H9 (cell line): Measurements from ENCODE around the gene LEF1. TPM values are rescaled to one million over a fixed set of nuclear protein-coding genes. Genes with fewer than 3 reads are reported as not detected.

Source experiments
- DNase-seq: peaks from one replicate; pipeline ENCODE4 v3.0.0-alpha.2; 2017
- H2AFZ ChIP-seq: one replicate; pipeline ENCODE4 v1.6.1; 2013; ENCODE audit warnings: mild to moderate bottlenecking, low read length, control low read depth, moderate library complexity
- H2AK5ac ChIP-seq: 2 replicates; pipeline ENCODE4 v1.6.1; 2013; ENCODE audit warnings: low read length, control low read depth, mixed read lengths; ENCODE audit not compliant: insufficient read length
- H2BK120ac ChIP-seq: one replicate; pipeline ENCODE4 v1.6.1; 2013; ENCODE audit warnings: low read depth, mild to moderate bottlenecking, low read length, control low read depth, inconsistent platforms; ENCODE audit not compliant: poor library complexity, severe bottlenecking
- H2BK12ac ChIP-seq: 2 replicates; pipeline ENCODE4 v1.6.1; 2013; ENCODE audit warnings: low read length, control low read depth, mixed read lengths, low read depth; ENCODE audit not compliant: insufficient read length
- H2BK15ac ChIP-seq: 2 replicates; pipeline ENCODE4 v1.6.1; 2013; ENCODE audit warnings: low read depth, low read length, control low read depth
- H2BK20ac ChIP-seq: one replicate; pipeline ENCODE4 v1.6.1; 2013; ENCODE audit warnings: low read depth, mild to moderate bottlenecking, low read length, control low read depth, inconsistent platforms; ENCODE audit not compliant: poor library complexity, severe bottlenecking
- H2BK5ac ChIP-seq: 2 replicates; pipeline ENCODE4 v1.6.1; 2013; ENCODE audit warnings: low read length, control low read depth, mixed read lengths; ENCODE audit not compliant: insufficient read length
- H3K14ac ChIP-seq: 2 replicates; pipeline ENCODE4 v1.6.1; 2013; ENCODE audit warnings: low read length, control low read depth; ENCODE audit not compliant: insufficient read depth
- H3K18ac ChIP-seq: 2 replicates; pipeline ENCODE4 v1.6.1; 2013; ENCODE audit warnings: low read depth, mild to moderate bottlenecking, mixed read lengths, low read length, control low read depth; ENCODE audit not compliant: insufficient read length
- H3K23ac ChIP-seq: 2 replicates; pipeline ENCODE4 v1.6.1; 2013; ENCODE audit warnings: low read length, control low read depth, mixed read lengths, low read depth; ENCODE audit not compliant: insufficient read length
- H3K23me2 ChIP-seq: 2 replicates; pipeline ENCODE4 v1.6.1; 2013; ENCODE audit warnings: low read depth, mild to moderate bottlenecking, mixed read lengths, low read length, control low read depth; ENCODE audit not compliant: insufficient read length, poor library complexity, severe bottlenecking
- H3K27ac ChIP-seq: 2 replicates; pipeline ENCODE4 v1.5.1; 2013; ENCODE audit warnings: low read length, control low read depth, mixed read lengths, low read depth; ENCODE audit not compliant: insufficient read length
- H3K27me3 ChIP-seq: 2 replicates; pipeline ENCODE4 v1.6.1; 2013; ENCODE audit warnings: low read length, control low read depth, inconsistent platforms; ENCODE audit not compliant: insufficient read depth
- H3K4ac ChIP-seq: 2 replicates; pipeline ENCODE4 v1.6.1; 2013; ENCODE audit warnings: low read depth, mild to moderate bottlenecking, control low read depth, inconsistent platforms, low read length, moderate library complexity
- H3K4me1 ChIP-seq: 2 replicates; pipeline ENCODE4 v1.6.1; 2013; ENCODE audit warnings: low read length, control low read depth, inconsistent platforms; ENCODE audit not compliant: insufficient read depth
- H3K4me2 ChIP-seq: 2 replicates; pipeline ENCODE4 v1.6.1; 2013; ENCODE audit warnings: low read length, control low read depth, mixed read lengths; ENCODE audit not compliant: insufficient read length, insufficient read depth
- H3K56ac ChIP-seq: 2 replicates; pipeline ENCODE4 v1.6.1; 2013; ENCODE audit warnings: low read depth, mild to moderate bottlenecking, mixed read lengths, low read length, control low read depth; ENCODE audit not compliant: insufficient read length
- H3K79me1 ChIP-seq: 2 replicates; pipeline ENCODE4 v1.6.1; 2013; ENCODE audit warnings: low read depth, mild to moderate bottlenecking, moderate library complexity, low read length, control low read depth, inconsistent platforms; ENCODE audit not compliant: insufficient read depth, poor library complexity, severe bottlenecking
- H3K79me2 ChIP-seq: 2 replicates; pipeline ENCODE4 v1.6.1; 2013; ENCODE audit warnings: low read length, control low read depth, inconsistent platforms; ENCODE audit not compliant: insufficient read depth
- H3K9ac ChIP-seq: 2 replicates; pipeline ENCODE4 v1.6.1; 2013; ENCODE audit warnings: low read length, control low read depth, mixed read lengths; ENCODE audit not compliant: insufficient read length; ENCODE audit errors: extremely low read depth
- H3K9me3 ChIP-seq: one replicate; pipeline ENCODE4 v1.6.1; 2013; ENCODE audit warnings: low read depth, low read length, inconsistent platforms; ENCODE audit not compliant: control insufficient read depth
- H3T11ph ChIP-seq: one replicate; pipeline ENCODE4 v1.6.1; 2013; ENCODE audit warnings: mild to moderate bottlenecking, low read length, control low read depth, inconsistent platforms
- H4K20me1 ChIP-seq: one replicate; pipeline ENCODE4 v1.6.1; 2013; ENCODE audit not compliant: control insufficient read depth, insufficient read length, insufficient read depth
- H4K5ac ChIP-seq: 2 replicates; pipeline ENCODE4 v1.6.1; 2013; ENCODE audit warnings: low read depth, mild to moderate bottlenecking, mixed read lengths, low read length, control low read depth; ENCODE audit not compliant: insufficient read length
- H4K8ac ChIP-seq: replicated peaks from 2 replicates; pipeline ENCODE4 v1.6.1; 2013; ENCODE audit warnings: low read length, control low read depth, mixed read lengths, low read depth; ENCODE audit not compliant: insufficient read length
- H4K91ac ChIP-seq: 2 replicates; pipeline ENCODE4 v1.6.1; 2013; ENCODE audit warnings: low read depth, mild to moderate bottlenecking, moderate library complexity, mixed read lengths, low read length, control low read depth; ENCODE audit not compliant: insufficient read length
- H3K27ac Mint-ChIP-seq, 3 experiments: 2 replicates in 2 of 3; 3 replicates in 1 of 3; pipeline ENCODE4 v1.8.0; 2020 to 2021; ENCODE audit warnings: mixed read lengths in 3 of 3, mild to moderate bottlenecking in 1 of 3, moderate library complexity in 1 of 3
- H3K27me3 Mint-ChIP-seq: 2 replicates; pipeline ENCODE4 v1.8.0; 2021; ENCODE audit warnings: low read depth, mild to moderate bottlenecking, moderate library complexity, mixed read lengths
- H3K36me3 Mint-ChIP-seq, 3 experiments: 2 replicates in 2 of 3; 3 replicates in 1 of 3; pipeline ENCODE4 v1.8.0; 2020 to 2021; ENCODE audit warnings: low read depth in 3 of 3, mixed read lengths in 3 of 3; ENCODE audit not compliant: insufficient read depth in 1 of 3
- H3K4me1 Mint-ChIP-seq, 2 experiments: 2 replicates each; pipeline ENCODE4 v1.8.0; 2020; ENCODE audit warnings: mixed read lengths in 2 of 2
- H3K4me3 Mint-ChIP-seq, 2 experiments: 2 replicates in 1 of 2; 3 replicates in 1 of 2; pipeline ENCODE4 v1.8.0; 2020 to 2021; ENCODE audit warnings: mild to moderate bottlenecking in 2 of 2, mixed read lengths in 2 of 2, moderate library complexity in 1 of 2
- H3K9me3 Mint-ChIP-seq, 2 experiments: 2 replicates in 1 of 2; 3 replicates in 1 of 2; pipeline ENCODE4 v1.8.0; 2020; ENCODE audit warnings: mild to moderate bottlenecking in 2 of 2, mixed read lengths in 2 of 2, moderate library complexity in 1 of 2
- total RNA-seq: library from RNA; stranded (reverse); gene quantifications from 2 replicates; pipeline ENCODE4 v1.2.1, GENCODE V29; 2021
- TF ChIP-seq, protein P1 (sequence below): fragments of 200-600 bp; sonication (generic); conservative IDR thresholded peaks from 3 replicates; pipeline ENCODE4 v1.8.0; 2021; ENCODE audit warnings: antibody characterized with exemption, mild to moderate bottlenecking

Gene LEF1
- total RNA-seq, 1 experiment from 2014 or later: 2.5 TPM

DNA sequence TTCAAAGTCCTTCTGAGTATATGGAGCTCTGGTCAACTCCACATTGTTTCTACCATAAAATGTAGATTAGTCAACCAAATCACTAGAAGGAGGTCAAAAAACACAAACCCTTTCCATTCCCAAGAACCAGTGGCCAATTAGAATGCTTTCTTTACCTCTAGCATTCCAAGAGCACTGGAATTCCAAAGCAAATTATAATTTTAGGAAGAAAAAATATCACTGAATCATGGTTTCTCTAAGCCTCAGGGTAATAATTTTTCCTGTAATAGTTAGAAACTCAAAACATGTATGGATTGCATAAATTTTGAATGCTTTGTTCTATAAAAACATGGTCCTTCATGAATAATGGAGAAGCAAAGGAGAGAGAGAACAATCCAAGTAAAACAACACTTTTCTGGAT lies 39.5 kb downstream of the LEF1 start:
- Histone ChIP-seq H3K79me1 (no peaks in the 10 kb centered on the region), H2BK5ac (no peak overlapping the region), H3K27me3 (no peaks in the 10 kb centered on the region), H4K20me1 (no peaks in the 10 kb centered on the region), H3K18ac (no peak overlapping the region), H3K23me2 (no peaks in the 10 kb centered on the region), H2BK12ac (no peak overlapping the region), H3K4me2 (no peak overlapping the region), H2BK120ac (no peak overlapping the region), H3T11ph (no peak overlapping the region), H2BK15ac (no peak overlapping the region), H4K91ac (no peak overlapping the region), H3K27ac (no peak overlapping the region), H3K79me2 (no peaks in the 10 kb centered on the region), H3K23ac (no peak overlapping the region), H3K9me3 (no peaks in the 10 kb centered on the region), H4K5ac (no peak overlapping the region), H2AK5ac (no peak overlapping the region), H3K56ac (no peak overlapping the region), H3K9ac (no peak overlapping the region), H4K8ac (no peak overlapping the region), H2AFZ (no peak overlapping the region), H2BK20ac (no peak overlapping the region), H3K14ac (no peak overlapping the region), H3K4me1 (no peaks in the 10 kb centered on the region), H3K4ac (no peak overlapping the region)
- H3K27ac Mint-ChIP-seq: no peak overlapping the region; a peak in 1 of 7 replicates
- no peaks in the 10 kb centered on the region for H3K9me3 Mint-ChIP-seq
- TF ChIP-seq, protein P1, sequence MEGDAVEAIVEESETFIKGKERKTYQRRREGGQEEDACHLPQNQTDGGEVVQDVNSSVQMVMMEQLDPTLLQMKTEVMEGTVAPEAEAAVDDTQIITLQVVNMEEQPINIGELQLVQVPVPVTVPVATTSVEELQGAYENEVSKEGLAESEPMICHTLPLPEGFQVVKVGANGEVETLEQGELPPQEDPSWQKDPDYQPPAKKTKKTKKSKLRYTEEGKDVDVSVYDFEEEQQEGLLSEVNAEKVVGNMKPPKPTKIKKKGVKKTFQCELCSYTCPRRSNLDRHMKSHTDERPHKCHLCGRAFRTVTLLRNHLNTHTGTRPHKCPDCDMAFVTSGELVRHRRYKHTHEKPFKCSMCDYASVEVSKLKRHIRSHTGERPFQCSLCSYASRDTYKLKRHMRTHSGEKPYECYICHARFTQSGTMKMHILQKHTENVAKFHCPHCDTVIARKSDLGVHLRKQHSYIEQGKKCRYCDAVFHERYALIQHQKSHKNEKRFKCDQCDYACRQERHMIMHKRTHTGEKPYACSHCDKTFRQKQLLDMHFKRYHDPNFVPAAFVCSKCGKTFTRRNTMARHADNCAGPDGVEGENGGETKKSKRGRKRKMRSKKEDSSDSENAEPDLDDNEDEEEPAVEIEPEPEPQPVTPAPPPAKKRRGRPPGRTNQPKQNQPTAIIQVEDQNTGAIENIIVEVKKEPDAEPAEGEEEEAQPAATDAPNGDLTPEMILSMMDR: no peak
- H3K4me3 Mint-ChIP-seq: no peak overlapping the region; a peak in 1 of 5 replicates
- peaks cover 9% of the 10 kb centered on the region for H3K27me3 Mint-ChIP-seq
- DNase-seq: no peak
- no peaks in the 10 kb centered on the region for H3K36me3 Mint-ChIP-seq
- H3K4me1 Mint-ChIP-seq: 0 out of 4 replicates have a peak, but pooled peaks cover 0 to under 1% of the 10 kb centered on the region in 2 experiments
